HG03175 (cell line): ENCODE data around the gene ATP2C1.

ENCODE experiments used
- ATAC-seq: cut with Tn5 transposase; IDR thresholded peaks from one replicate; pipeline ENCODE4 v1.9.1; 2021; ENCODE audit warnings: mild to moderate bottlenecking, moderate library complexity; ENCODE audit not compliant: unreplicated experiment

ATP2C1 gene

DNA sequence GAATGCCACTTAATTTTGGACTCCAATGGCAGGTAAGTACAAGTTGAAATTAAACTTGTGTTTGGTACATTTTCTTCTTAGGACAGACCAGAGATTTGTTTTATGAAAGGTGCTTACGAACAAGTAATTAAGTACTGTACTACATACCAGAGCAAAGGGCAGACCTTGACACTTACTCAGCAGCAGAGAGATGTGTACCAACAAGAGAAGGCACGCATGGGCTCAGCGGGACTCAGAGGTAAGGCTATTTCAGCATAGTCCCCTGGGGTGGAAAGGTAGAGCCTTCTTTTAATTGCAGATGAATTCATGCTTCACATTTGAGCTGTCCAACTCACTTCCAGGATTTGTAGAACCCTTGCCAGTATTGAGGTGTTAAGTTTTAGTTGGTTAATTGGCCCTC lies 81.4 kb downstream of the ATP2C1 start:
- ATAC-seq, result no peak

DNA sequence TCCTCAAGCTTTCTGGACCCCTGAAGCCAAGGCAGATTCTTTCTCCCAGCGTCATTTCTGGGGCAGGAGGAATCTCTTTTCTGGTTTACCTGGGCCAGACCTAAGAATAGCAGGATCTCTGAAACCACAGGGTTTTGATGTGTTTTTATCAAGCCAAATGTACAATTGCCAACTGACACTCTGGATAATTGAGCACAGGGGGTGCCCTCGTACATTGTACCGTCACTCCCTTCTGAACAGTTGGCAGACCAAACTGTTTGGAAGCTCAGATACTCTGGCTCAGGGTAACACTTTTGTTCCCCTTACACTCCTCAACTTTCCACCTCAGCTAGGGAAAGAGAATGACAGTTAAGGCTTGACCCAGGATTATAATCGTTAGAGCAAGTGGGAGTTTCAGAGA lies 82.8 kb downstream of the ATP2C1 start:
- no peak for ATAC-seq

DNA sequence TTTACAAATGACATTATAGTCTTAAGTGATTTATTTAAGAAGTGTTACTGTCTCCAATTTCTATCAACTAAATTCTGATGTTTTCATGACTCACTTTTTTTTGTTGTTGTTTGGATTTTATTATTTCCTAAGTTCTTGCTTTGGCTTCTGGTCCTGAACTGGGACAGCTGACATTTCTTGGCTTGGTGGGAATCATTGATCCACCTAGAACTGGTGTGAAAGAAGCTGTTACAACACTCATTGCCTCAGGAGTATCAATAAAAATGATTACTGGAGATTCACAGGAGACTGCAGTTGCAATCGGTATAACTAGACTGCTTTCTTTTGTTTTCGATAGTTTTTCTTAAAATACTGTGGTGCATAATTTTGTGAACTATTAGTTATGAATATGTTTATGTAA lies 85.2 kb downstream of the ATP2C1 start:
- no peak for ATAC-seq

DNA sequence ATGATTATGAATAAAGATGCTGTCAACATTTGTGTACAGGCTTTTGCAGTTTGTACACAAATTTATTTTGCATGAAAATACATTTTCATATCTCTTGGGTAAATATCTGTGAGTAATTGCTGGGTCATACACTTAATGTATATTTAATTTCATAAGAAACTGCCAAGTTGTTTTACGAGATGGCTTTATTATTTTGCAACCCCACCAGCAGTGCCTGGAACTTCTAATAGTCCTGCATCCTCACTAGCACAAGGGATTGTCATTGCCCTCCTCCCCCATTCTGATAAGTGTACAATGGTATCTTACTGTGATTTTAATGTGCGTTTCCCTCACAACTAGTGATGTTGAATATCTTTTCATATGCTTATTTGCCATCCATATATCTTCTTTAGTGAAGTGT lies 87.6 kb downstream of the ATP2C1 start:
- no peak for ATAC-seq

DNA sequence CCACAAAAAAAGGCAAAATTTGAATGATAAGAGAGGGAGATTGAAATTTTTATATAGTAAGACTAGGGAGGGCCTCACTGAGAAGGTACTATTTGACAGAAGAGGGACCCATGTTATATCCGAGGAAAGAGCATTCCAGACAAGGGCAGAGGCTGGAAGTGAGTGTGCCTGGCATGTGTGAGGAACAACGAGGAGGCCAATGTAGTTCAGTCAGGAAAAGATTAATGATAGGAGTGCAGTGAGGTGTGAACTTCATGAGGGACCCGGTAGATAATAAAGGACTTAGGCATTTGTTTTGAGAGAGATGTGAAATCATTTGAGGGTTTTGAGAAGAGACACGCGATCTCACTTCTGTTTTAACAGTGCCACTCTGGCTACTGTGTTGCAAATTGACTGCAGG lies 96.4 kb downstream of the ATP2C1 start:
- no peak for ATAC-seq

DNA sequence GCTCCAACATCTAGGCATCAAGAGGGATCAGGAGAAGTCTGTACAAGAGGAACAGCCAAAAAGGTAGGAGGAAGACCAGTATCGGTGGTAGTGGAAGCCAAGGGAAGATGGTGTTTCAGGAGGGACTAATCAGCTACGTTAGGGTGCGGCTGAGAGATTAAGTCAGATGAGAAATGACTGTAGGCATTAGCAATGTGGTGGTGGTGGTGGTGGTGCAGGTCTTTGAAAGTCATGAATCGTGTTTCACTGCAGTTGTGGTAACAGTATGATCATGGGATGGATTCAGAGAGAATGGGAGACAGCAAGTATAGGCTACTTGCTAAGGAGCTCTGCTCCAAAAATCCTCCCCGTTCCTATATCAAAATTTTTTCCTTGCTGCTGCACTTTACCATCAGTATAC lies 97.2 kb downstream of the ATP2C1 start:
- no peak for ATAC-seq

DNA sequence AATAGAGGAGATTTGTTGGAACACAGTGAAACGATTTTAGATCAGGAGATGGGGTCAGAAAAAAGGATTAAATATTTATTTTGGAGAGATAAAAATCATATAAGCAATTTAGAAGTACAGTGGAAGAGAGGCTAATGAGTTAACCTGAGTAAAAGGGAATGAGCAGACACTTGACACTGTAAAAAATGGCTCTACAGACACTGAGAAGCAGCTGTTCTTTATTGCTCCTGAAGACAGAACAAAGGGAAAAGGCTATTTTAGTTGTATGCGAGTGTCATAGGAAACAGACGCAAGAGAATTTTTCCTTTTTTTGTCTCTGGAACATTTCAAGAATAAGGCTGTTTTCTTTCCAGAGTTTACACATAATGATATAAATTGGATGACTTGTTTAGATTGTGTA lies 98.5 kb downstream of the ATP2C1 start:
- no peak for ATAC-seq

DNA sequence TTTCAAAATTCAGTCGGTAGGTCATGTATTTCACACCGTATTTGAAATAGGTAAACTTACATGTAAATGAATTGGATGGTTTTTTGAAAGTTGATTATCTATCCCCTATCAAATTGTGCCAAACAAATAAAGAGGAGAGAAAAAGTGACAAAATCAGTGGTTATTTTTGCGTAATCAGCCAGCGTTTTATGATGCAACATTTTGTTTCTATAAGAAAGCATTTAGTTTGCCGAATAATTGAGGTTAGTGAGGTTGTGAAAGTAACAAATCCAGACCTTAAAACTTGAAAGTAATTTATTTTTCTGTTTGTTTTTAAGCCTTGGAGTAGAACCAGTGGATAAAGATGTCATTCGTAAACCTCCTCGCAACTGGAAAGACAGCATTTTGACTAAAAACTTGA lies 103.4 kb downstream of the ATP2C1 start:
- no peak for ATAC-seq

DNA sequence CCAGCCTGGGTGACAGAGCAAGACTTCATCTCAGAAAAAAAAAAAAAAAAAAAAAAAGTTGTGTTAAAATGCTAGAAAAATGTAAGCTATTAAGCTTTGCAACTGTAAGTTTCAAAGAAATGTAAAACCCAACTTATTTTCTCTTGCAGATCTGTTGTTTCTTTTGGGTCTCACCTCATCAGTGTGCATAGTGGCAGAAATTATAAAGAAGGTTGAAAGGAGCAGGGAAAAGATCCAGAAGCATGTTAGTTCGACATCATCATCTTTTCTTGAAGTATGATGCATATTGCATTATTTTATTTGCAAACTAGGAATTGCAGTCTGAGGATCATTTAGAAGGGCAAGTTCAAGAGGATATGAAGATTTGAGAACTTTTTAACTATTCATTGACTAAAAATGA lies 107.2 kb downstream of the ATP2C1 start:
- ATAC-seq, result no peak

DNA sequence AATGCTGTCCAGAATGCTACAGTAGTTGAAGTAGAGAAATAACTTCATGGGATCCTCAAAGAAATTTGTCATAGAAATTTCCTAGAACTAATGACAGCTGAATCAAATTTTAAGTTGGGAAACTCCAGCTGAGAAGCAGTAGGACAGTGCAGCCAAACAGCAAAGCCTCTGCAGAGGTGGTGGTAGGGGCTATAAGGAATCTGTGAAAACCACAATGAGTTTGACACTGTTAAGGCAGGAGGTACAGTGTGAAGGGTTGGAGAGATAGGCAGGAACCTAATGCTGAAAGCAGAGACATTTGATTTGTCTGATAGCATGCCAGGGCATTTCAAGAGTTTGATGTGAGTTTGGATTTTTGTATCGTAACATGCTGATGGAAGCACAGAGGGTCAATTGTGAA lies 110.7 kb downstream of the ATP2C1 start:
- no peak for ATAC-seq

DNA sequence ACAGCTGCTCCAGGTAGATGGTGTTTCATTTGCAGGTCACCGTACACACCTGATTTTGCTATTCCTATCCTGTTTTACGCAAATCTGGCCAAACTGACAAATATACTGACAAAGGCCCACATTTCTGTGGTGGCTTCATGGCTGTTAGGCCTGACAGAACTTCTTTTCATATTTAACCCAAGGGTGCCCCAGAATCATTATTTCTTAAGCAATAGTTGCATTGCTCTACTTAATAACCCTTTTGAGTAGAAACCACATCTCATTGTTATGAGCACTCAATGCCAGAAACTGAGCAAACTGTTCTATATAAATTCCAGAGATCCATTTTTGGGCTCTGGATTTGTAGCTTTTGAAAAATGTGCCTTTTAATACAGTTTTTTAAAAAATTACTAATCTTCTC lies 113.4 kb downstream of the ATP2C1 start:
- ATAC-seq, result no peak

DNA sequence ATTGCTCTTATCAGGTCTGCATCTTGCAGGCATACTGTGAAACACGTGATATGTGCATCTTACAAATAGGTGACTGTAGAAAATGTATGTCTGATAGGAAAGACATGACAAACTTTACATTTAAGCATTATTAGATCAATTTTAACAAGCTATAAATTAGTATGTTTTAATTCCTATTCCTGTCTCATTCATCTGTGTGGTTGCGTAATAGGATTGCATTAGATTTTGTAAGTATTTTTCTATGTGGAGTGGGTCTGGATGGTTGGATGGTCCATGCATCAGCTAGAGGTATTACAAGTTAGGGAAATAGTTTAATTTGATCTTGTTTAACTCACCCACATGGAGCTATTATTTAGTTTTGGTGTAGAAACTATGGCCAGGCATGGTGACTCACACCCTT lies 113.9 kb downstream of the ATP2C1 start:
- no peak for ATAC-seq

DNA sequence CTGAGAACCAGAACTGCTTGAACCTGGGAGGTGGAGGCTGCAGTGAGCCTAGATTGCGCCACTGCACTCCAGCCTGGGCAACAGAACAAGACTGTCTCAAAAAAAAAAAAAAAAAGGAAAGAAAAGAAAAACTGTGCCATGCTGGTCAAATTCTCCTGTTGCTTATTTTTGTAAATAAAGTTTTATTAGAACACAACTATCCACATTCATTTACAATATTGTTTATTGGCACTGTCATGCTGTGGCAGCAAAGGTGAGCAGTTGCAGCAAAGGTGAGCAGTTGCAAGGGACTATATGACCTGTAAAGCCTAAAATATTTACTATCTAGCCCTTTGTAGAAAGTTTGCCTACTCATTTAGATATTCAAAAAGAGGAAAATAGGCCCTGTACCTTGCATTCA lies 114.4 kb downstream of the ATP2C1 start:
- no peak for ATAC-seq

DNA sequence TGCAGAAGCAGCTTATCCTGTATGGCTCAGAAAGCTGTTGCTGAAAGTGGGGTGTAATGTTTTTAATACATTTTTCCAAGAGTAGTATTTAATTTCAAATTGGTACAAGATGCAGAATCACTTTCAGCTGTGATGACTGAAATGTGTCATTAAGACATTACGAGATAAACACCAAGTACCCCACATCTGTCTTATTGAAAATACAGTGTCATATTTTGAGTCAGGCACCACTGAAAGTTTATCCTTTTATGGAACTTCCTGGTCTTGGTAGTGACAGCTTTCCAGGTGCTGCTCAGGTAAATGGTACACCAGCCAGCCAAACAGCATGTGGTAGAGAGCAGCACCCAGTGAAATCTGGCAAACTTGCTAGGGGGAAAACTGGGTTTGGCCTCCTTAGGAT lies 115.8 kb downstream of the ATP2C1 start:
- no peak for ATAC-seq

DNA sequence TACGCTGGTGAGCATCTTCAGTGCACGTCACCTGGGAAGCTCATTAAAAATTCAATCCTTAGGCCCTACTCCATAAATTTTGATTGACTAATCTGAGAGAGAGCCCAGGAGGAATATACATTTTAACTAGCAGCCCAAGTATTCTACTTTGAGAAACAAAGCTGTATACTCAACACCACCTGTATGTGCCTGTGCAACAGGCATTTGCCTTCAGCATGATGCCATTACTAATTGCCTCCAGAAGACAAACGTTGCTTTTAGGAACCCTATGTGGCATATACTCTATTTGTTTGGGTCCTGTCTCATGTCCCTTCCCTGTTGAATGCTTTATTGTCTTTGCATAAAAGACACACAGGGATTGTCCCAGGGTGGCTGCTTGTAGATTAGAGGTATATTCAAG lies 125.1 kb downstream of the ATP2C1 start:
- no peak for ATAC-seq

DNA sequence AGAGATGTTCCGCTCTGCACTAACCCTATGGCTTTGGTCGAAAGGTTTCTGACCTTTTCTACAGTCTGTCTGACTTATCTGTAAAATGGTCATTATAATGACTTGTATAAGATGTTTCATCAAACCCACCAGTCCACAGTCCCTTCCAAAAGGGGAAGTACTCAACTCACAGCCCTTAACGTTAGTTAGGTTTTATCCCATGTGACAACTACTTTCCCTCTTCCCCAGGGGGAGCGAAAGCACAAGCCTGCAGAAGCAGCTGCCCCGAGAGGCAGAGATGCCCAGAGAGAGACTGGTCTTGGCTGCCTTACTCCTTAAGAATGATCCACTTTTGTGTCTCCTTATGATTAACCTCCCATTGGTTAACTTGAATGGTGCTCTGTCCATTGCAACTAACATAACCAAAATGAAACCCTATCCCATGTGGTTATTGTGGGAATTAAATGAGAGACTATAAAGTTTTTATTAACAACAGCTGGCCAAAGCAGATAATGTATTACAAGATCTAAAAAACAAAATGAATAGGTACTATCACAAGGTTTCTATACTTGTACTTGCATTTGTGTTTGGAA lies 126.3 kb downstream of the ATP2C1 start:
- ATAC-seq, result no peak

DNA sequence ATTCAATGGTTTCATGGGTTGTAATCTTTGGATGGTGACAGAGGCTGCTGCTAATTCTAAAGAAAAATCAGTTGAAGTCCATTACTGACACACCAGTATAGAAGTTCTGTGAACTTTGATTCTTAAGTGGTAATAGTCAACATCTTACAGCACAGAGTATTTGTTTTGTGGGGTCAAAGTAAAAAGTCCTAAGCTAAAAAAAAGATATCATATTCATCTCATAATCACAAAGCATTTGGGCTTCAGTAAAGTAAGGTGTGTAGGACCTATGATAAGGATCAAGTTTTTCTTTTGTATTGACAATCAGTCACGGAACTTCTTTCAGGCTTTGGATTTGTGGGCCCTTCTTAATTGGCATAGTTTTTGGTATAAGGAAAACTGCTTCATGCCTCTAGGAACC lies 131.7 kb downstream of the ATP2C1 start:
- no peak for ATAC-seq

DNA sequence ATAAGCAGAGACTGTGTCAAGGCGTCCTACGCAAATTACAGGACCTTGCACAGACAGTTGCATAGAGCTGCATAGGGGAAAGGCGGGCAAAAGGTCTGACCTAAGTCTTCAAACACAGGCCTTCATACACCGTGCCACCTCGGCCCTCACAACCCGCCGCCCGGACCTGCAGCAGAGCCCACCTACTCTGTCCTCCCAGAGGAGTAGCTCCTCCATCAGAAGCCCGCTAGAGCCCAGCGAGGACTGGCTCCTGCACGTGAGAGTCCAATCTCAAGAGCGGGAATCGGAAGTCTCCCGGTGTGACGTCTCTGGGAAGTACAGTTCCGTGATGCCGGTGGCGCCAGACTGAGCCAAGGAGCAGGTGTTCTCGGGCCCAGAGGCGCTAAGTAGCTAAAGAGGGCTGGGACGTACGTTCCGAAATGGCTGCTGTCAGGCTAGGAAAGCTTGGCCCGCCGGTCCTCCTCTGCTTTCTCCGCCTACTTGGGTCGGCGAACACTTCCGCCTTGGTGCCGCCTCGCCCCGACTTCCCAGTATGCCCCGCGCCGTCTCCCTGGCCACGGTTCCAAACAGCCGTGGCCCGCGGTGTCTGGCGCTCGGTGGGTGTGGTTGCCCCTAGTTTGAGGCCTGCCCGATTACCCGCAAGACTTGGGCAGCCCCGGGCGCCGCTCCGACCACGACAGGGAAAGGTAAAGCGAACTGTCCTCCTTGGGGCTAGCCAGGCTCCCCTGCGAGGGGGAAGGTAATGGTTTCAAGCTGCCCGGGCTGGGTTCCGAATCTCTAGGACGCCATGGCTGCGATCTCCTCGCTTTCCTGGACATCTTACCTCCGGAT lies 132.7 kb downstream of the ATP2C1 start, which contains the start of the genes ASTE1 and NEK11:
Gene ASTE1, minus strand, starts transcription at position 505 of the 831 bp plus-strand sequence. CDS start 1,519 bp downstream, outside the sequence.
Gene NEK11, plus strand, starts transcription at position 557 of the 831 bp plus-strand sequence. CDS start 2,832 bp downstream, outside the sequence.
- ATAC-seq, result peak; percentile 99

DNA sequence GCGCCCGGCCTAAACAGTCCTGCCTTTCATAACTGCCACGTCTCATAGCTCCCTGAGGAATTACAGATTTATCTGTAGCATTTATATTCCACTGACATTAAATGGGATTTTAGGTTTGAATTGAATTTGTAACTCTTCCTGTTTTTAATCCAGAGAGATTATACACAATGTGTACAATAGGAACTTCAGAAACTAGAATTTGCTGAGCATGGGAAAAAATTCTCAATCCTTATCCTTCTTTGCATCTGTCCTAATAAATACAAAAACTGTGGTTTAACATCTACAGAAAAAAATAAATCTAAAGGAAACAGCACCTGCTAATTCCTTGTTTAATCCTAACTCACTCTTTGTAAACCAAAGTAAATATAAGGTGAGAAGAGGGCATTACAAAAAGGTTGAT lies 135.0 kb downstream of the ATP2C1 start:
- ATAC-seq, result no peak

DNA sequence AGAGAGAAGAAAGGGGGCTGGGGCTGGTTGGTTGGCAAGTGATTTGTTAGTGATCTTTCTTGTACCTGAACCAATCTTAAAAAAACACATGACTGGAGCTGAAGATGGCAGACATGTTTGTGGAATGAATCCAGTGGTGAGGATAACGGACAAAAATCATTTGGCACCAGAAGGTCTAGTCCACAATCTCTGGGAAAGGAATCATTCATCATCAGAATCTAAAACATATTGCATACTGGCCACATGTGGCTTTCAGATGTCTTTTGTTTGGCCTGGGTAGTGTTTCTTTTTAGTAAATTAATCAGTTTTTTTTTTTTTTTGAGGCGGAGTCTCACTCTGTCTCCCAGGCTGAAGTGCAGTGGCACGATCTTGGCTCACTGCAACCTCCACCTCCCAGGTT lies 137.8 kb downstream of the ATP2C1 start:
- ATAC-seq, result no peak

DNA sequence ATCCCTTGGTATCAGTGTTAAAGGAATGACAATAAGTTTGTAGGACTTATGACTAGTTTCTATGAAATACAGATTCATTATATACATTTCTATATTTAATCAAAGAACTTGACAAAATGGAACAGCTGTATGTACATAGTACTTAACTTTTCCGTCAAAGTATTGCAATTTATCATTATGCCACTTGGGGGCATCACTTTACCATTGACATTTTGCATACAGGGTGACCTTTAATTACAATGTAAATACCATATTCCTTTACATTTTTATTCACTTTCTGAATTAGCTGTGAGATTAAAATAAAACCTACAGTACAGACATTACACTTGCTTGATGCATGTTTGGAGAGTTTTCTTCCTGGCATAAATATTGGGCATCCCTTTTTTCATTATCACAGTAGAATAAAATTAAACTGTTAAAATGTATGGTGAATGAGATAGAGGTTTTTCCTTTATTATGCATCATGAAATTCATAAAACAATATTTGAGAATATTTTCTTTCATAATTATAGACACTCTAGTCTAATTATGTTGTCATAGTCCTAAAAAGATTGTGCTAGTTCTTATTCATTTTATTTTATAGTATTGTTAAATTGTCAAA lies 139.7 kb downstream of the ATP2C1 start:
- peak; percentile 85 for ATAC-seq

DNA sequence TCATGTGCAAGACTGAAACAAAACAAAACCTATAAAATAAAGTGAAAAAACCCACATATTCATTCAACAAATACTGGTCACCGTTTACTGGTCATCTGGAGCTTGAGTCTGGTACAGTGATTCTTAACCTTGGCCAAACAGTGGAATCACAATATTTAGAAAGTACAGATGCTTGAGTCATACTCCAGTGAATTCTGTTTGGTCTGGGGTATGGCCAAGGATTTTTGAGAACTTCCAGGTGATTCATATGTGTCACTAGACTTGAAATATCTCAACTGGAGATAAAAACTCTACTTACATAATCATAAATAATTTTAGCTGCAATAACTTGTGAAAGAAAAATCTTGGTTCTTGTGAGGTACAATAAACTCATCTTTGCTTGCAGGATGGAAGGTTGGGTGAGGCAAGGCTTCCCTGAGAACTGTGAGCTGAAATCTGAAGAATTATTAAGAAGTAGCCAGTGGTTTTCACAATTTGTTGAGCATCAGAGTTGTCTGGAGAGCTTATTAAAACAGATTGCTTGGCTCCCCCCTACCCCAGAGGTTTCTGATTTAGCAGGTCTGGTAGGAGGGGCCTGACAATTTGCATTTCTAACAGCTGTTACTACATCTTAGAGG lies 142.4 kb downstream of the ATP2C1 start:
- no peak for ATAC-seq
